ENCODE results near the gene VSTM1. TPM values are rescaled to one million over a fixed set of nuclear protein-coding genes. Genes with fewer than 3 reads are reported as not detected.

VSTM1 gene
- total RNA-seq, 1 donor from 2014 or later = not detected

- DNase-seq (ENCODE audit: low spot score) = no peak
- Histone ChIP-seq H2AFZ (replicated peaks) (no peak overlapping the region), H4K20me1 (ENCODE audit: low read depth) (no peaks in the 10 kb centered on the region), H3K4me1 (no peaks in the 10 kb centered on the region), H3K9ac (no peak overlapping the region), H3K4me3 (no peak overlapping the region), H3K27me3 (peaks cover 2% of the 10 kb centered on the region), H3K27ac (no peak overlapping the region), H3K9me3 (ENCODE audit: low read depth) (no peaks in the 10 kb centered on the region), H3K4me2 (no peak overlapping the region), H3K79me2 (ENCODE audit: low read depth) (no peaks in the 10 kb centered on the region), H3F3A (ENCODE audit: low read depth) (peaks cover 9% of the 10 kb centered on the region), H3K36me3 (no peaks in the 10 kb centered on the region)
- no peaks in the 10 kb centered on the region for H3K9me3 Mint-ChIP-seq
- TF ChIP-seq CTCF (IDR thresholded peaks at IDR 0.05) (no peak), EZH2phosphoT487 (IDR thresholded peaks at IDR 0.05) (no peak), EZH2 (IDR thresholded peaks at IDR 0.05) (no peak)
- H3K36me3 Mint-ChIP-seq = no peaks in the 10 kb centered on the region
- H3K4me3 Mint-ChIP-seq = no peak overlapping the region
- H3K27ac Mint-ChIP-seq = no peak overlapping the region
- H3K27me3 Mint-ChIP-seq (ENCODE audit: insufficient read depth, low read depth) = peaks cover 9% of the 10 kb centered on the region
- H3K4me1 Mint-ChIP-seq = peaks cover 2% of the 10 kb centered on the region
Observed at GRCh38 chr19:54029301-54029700, 34.4 kb downstream of the VSTM1 start.

- no peaks in the 10 kb centered on the region for H4K20me1 ChIP-seq (ENCODE audit: low read depth)
- Mint-ChIP-seq H3K4me1 (peaks cover 11% of the 10 kb centered on the region), H3K9me3 (peaks cover under 1% of the 10 kb centered on the region)
Observed at GRCh38 chr19:54026656-54027055, 37.0 kb downstream of the VSTM1 start.

GRCh38 chr19:54024660-54025059 is 39.0 kb downstream of the VSTM1 start:
- Histone ChIP-seq H3K4me2 (no peak overlapping the region), H3K9ac (no peak overlapping the region), H3K27me3 (peaks cover 3% of the 10 kb centered on the region), H3K36me3 (no peaks in the 10 kb centered on the region), H3K27ac (no peak overlapping the region), H4K20me1 (ENCODE audit: low read depth) (no peaks in the 10 kb centered on the region), H3K79me2 (ENCODE audit: low read depth) (no peaks in the 10 kb centered on the region), H3F3A (ENCODE audit: low read depth) (no peaks in the 10 kb centered on the region), H2AFZ (replicated peaks) (no peak overlapping the region), H3K9me3 (ENCODE audit: low read depth) (no peaks in the 10 kb centered on the region), H3K4me3 (no peak overlapping the region), H3K4me1 (no peaks in the 10 kb centered on the region)
- TF ChIP-seq EZH2phosphoT487 (IDR thresholded peaks at IDR 0.05) (no peak), CTCF (IDR thresholded peaks at IDR 0.05) (no peak), EZH2 (IDR thresholded peaks at IDR 0.05) (no peak)
- Mint-ChIP-seq H3K36me3 (no peaks in the 10 kb centered on the region), H3K9me3 (peaks cover 4% of the 10 kb centered on the region), H3K4me3 (no peak overlapping the region), H3K27ac (no peak overlapping the region), H3K27me3 (ENCODE audit: insufficient read depth, low read depth) (peaks cover 15% of the 10 kb centered on the region), H3K4me1 (peaks cover 19% of the 10 kb centered on the region)
- DNase-seq (ENCODE audit: low spot score) = no peak

More at GRCh38 chr19:54026656-54027055, 37.0 kb downstream of the VSTM1 start:
- no peaks in the 10 kb centered on the region for H3K79me2 ChIP-seq (ENCODE audit: low read depth)
- H3F3A ChIP-seq (ENCODE audit: low read depth) = peaks cover 3% of the 10 kb centered on the region
- Mint-ChIP-seq H3K27me3 (ENCODE audit: insufficient read depth, low read depth) (peaks cover 8% of the 10 kb centered on the region), H3K4me3 (no peak overlapping the region), H3K27ac (no peak overlapping the region), H3K36me3 (no peaks in the 10 kb centered on the region)
- no peaks in the 10 kb centered on the region for H3K4me1 ChIP-seq
- DNase-seq (ENCODE audit: low spot score) = no peak
- H3K9ac ChIP-seq = no peak overlapping the region
- H3K9me3 ChIP-seq (ENCODE audit: low read depth) = no peaks in the 10 kb centered on the region
- no peak overlapping the region for H3K4me2 ChIP-seq
- H3K4me3 ChIP-seq = no peak overlapping the region
- no peak overlapping the region for H3K27ac ChIP-seq
- peaks cover 3% of the 10 kb centered on the region for H3K27me3 ChIP-seq
- H2AFZ ChIP-seq (replicated peaks) = no peak overlapping the region
- no peaks in the 10 kb centered on the region for H3K36me3 ChIP-seq
- TF ChIP-seq EZH2 (IDR thresholded peaks at IDR 0.05) = no peak

GRCh38 chr19:54023191-54023590 is 40.5 kb downstream of the VSTM1 start:
- Histone ChIP-seq H3K4me2 (no peak overlapping the region), H3K4me3 (no peak overlapping the region), H3K9me3 (ENCODE audit: low read depth) (no peaks in the 10 kb centered on the region), H2AFZ (replicated peaks) (no peak overlapping the region), H4K20me1 (ENCODE audit: low read depth) (no peaks in the 10 kb centered on the region), H3K27me3 (peaks cover 3% of the 10 kb centered on the region), H3K9ac (no peak overlapping the region), H3K4me1 (no peaks in the 10 kb centered on the region), H3F3A (ENCODE audit: low read depth) (no peaks in the 10 kb centered on the region), H3K27ac (no peak overlapping the region), H3K79me2 (ENCODE audit: low read depth) (no peaks in the 10 kb centered on the region), H3K36me3 (no peaks in the 10 kb centered on the region)
- DNase-seq (ENCODE audit: low spot score) = no peak
- TF ChIP-seq EZH2 (IDR thresholded peaks at IDR 0.05) (no peak), CTCF (IDR thresholded peaks at IDR 0.05) (no peak)
- Mint-ChIP-seq H3K36me3 (no peaks in the 10 kb centered on the region), H3K4me1 (peaks cover 19% of the 10 kb centered on the region), H3K9me3 (peaks cover 7% of the 10 kb centered on the region), H3K27me3 (ENCODE audit: insufficient read depth, low read depth) (peaks cover 15% of the 10 kb centered on the region), H3K27ac (no peak overlapping the region), H3K4me3 (no peak overlapping the region)
